Testis (tissue), 2 donors: Measurements from ENCODE around the gene SOX6.

ENCODE experiments used
- POLR2A ChIP-seq: fragments of 450-650 bp; IDR thresholded peaks from one replicate; pipeline ENCODE4 v1.6.1; 2017; ENCODE audit warnings: antibody characterized with exemption, mild to moderate bottlenecking, moderate library complexity
- TF ChIP-seq, protein P1 (sequence below), 3 experiments: fragments of 450-650 bp in 2 of 3; fragments of 200-600 bp in 1 of 3; sonication (generic) in 1 of 3; IDR thresholded peaks; one replicate each; pipeline ENCODE4 v1.5.1; 2016 to 2019; ENCODE audit warnings: antibody characterized with exemption in 3 of 3, mild to moderate bottlenecking in 2 of 3, moderate library complexity in 1 of 3

DNA sequence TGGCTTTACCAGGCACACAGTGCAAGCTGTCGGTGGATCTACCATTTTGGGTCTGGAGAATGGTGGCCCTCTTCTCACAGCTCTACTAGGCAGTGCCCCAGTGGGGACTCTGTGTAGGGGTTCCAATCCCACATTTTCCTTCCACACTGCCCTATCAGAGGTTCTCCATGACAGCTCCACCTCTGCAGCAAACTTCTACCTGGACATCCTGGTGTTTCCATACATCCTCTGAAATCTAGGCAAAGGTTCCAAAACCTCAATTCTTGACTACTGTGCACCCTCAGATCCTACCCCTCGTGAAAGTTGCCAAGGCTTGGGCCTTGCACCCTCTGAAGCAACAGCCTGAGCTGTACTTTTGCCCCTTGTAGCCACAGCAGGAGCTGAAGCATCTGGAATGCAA, 108.1 kb downstream of the SOX6 start:
- TF ChIP-seq, protein P1, sequence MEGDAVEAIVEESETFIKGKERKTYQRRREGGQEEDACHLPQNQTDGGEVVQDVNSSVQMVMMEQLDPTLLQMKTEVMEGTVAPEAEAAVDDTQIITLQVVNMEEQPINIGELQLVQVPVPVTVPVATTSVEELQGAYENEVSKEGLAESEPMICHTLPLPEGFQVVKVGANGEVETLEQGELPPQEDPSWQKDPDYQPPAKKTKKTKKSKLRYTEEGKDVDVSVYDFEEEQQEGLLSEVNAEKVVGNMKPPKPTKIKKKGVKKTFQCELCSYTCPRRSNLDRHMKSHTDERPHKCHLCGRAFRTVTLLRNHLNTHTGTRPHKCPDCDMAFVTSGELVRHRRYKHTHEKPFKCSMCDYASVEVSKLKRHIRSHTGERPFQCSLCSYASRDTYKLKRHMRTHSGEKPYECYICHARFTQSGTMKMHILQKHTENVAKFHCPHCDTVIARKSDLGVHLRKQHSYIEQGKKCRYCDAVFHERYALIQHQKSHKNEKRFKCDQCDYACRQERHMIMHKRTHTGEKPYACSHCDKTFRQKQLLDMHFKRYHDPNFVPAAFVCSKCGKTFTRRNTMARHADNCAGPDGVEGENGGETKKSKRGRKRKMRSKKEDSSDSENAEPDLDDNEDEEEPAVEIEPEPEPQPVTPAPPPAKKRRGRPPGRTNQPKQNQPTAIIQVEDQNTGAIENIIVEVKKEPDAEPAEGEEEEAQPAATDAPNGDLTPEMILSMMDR (IDR thresholded peaks at IDR 0.05) = no peak
- TF ChIP-seq POLR2A = no peak
